OCI-M1 (cell line): Measurements from ENCODE around the gene PFDN6.

Source experiments
- DNase-seq: peaks from one replicate; lab custom pipeline; 2025; lab: John Stamatoyannopoulos, UW

The PFDN6 gene

DNA sequence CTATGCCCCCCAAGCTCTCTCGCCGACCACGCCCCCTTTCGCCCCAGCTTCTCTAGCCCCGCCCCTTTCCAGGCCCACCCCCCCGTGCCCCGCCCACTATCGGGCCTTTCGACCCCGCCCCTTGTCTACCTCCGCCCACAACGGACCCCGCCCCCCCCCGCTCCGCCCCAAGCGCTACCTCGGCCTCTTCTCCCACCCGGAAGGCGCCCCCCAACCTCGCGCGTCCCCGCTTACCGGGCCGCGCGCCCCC, 27.9 kb downstream of the PFDN6 start:
- DNase-seq, result no peak

DNA sequence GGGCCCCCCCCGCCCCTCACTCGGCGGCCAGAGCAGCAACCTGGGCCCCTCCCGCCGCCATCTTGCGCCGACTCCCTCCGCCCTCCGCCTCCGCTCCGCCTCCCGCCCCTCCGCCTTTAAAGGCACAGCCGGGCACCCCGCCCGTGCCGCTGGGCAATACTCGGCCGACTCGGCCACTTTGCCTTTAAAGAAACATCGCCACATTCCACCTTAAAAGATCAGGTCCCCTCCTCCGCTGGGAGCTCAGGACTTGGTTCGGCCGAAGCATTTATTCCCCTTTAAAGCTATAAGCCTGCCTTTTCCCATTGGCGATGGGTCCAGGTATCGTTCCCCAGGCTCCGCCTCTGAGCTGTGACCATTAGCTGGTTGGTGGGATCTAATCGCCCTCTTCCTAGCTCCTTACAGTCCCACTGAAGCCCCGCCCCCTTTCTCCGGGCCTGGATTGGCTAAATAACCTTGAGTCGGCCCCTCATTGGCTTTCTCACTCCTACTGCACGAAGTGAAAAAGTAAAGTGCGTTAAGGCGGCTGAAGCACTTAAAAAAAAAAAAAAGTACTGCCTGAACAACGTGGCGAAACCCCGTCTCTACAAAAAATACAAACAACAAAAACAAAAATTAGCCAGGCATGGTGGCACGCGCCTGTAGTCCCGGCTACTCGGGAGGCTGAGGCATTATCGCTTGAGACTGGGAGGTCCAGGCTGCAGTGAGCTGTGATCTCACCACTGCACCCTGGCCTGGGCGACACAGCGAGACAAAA, 28.4 kb downstream of the PFDN6 start, which contains the start of gene ZBTB22:
Gene ZBTB22, minus strand, starts transcription at position 76 of the 757 bp plus-strand sequence. CDS start 828 bp downstream, outside the sequence.
- DNase-seq, result peak; percentile 100

DNA sequence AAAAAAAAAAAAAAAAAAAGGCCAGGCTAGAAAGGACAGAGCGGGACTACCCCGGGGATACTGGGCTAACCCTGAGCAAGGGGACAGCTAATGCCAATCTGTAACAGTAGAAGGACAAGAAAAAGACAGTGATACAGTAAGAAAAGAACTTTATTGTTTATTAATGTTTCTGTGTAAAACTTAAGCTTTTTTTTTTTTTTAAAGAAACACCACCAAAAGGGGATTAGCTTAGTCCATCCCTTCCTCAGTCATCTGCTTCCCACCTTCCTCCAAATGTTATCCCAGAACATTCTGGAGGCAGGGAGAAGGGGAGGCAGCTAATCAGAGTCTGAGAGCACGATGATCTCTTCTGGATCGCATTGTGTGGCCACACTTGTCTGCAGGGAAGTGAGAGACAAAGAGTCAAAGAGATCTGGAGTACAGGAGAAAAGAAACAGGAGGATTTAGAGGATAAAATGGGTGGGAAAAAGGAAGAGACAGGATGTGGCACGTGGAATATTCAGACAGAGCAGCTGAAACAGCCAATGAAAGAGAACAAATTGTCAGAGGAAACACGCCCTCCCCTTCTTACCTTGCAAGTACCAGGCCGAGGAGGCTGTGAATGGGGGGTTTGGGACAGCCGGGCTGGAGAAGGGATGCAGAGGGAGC, 29.1 kb downstream of the PFDN6 start:
- DNase-seq, result no peak

DNA sequence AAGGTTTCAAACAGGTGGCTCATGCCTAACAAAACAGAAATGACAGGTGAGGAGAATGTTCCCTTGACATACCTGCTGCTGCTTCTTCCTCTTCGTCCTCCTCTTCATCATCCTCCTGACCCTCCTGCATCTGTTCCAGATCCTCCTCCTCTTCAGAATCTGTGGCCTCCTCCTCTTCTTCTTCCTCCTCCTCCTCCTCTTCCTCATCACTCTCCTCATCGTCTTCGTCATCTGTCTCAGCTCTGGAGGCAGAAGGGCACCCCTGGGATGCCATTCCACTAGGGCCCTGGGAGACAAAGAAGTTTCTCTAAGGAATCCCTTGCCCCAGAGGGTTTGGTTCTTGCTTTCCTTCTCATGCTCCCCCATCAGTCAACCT, 30.5 kb downstream of the PFDN6 start:
- DNase-seq, result no peak

DNA sequence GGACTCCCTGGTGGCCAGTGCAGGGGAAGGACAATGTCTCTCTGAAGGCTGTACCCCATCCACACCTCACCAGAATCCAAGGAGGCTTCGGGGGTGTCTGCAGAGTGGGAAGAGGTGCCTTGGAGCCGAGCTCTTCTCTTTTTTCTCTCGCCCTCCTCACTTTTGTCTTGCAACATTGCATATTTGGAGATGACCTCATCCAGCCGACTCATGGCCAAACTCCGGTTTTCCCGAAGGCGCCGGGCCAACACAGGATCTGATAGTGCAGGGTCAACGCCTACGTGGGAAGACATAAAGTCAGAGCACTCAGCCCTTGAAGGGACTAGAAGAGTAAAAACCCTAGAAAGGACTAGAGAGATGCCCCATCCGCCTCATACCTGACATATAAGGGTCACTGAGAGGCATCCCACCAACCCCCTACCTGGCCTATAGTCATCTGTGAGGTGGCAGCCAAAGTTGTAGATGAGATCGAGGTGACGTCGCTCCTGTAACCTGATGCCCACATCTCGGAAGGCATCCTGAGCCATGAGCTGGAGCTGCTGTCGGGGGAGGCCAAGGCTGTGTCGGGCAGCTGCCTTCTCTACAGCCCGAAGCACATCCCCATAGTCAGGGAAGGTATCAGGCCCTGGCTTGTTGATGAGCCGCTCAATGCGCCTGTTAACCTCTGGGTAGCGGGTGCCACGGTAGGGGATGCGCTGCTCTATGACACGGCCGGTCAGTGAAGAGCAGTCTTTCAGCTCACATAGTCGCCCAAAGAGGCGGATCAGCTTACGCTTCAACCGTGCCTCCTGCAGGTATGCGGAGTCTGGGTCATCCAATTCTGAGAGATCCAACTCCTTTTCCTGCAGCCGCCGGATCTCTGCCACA, 31.1 kb downstream of the PFDN6 start:
- no peak for DNase-seq

DNA sequence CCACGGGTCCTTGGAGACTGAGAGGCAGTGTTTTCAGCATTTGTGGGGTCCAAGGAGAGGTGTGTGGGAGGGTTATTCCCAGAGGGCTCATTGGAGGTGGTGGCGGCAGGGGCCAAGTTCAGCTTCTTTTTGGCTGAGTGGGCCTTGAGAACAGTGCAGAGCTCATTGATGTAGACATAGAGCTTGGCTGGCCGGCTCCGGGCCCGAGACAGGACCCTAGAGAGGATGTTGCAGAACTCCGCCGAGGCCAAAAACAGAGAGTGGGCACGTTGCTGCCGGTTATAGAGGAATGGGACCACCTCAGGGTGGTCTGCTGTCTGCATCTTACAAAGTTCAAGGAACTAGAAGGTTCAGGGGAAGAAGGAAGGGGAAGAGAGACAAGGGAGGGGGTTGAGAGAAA, 31.8 kb downstream of the PFDN6 start:
- no peak for DNase-seq

DNA sequence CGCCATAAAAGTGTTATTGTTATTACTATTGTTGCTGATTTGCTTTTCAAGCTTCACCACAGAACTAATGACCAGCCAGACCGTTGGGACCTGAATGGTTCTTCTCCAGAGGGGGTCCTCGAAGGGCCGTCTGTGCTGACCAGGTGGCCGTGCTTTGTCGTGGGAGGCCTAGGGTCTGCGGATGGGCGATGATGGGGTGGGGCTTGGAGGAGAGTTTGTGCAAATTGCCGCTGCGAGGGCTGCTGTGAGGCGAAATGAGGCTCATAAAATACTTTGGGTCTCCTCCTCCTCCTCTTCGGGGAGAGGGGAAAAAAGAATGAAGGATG, 34.2 kb downstream of the PFDN6 start:
- no peak for DNase-seq

DNA sequence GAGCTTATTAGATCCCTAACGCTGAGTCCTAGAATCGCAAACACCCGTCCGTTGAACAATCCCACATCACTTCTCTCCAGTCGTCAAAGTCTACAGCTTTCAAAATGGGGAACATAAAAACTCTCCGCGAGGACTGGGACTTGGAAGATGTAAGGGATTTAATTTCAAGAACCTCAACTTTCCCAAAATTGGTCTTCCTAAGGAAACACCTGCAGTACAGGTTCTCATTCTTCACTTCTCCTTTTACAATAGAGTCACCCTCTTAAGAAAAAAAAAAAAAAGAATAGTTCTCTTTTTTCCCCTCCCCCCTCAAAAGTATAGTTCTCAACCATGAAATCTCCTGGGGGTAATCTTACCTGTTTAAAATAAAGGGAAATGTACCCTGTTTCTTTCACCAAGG, 34.7 kb downstream of the PFDN6 start:
- DNase-seq, result peak; percentile 50

DNA sequence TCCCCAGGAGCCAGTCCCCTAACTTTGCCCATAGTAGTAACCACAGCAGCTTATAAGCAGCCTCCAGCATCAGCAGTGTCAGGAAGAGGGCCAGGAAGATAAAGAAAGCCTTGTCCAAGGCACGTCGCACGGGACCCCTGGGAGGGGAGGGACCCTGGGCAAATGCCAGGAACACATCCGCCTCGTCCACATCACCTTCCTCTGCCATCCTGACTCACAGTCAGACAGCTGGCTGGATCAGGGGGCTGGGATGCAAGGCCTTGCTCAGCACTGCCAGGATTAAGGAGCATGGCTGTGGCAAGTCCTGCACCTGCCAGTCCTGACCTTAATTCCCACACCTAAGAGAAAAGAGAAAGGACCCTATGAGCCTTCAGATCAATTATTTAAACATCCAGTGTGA, 39.7 kb downstream of the PFDN6 start:
- no peak for DNase-seq

DNA sequence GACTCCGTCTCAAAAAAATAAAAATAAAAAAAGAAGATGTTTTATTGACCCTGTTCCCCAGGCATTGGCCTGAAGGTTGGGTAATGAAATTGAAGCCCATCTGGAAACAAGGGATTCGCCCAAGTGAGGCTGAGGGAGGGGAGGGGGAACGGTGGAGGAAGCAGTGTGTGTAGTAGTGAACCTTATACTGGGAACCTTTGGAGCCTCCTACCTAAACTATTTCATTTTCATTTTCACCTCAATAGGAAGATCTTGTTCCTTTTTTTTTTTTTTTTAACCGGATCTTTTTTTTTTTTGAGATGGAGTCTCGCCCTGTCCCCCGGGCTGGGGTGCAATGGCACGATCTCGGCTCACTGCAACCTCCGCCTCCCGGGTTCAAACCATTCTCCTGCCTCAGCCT, 41.3 kb downstream of the PFDN6 start:
- no peak for DNase-seq

DNA sequence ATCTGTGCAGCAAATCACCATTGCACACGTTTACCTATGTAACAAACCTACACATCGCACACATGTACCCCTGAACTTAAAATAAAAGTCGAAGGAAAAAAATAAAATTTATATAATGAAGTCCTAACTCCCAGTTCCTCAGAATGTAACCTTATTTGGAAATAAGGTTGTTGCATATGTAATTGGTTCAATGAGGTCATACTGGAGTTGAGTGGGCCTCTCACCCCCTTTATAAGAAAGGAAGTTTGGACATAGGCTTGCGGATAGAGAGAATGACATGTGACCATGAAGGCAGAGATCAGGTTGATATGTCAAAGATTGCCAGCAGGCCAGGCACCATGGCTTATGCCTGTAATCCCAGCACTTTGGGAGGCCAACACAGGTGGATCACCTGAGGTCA, 44.3 kb downstream of the PFDN6 start:
- no peak for DNase-seq

DNA sequence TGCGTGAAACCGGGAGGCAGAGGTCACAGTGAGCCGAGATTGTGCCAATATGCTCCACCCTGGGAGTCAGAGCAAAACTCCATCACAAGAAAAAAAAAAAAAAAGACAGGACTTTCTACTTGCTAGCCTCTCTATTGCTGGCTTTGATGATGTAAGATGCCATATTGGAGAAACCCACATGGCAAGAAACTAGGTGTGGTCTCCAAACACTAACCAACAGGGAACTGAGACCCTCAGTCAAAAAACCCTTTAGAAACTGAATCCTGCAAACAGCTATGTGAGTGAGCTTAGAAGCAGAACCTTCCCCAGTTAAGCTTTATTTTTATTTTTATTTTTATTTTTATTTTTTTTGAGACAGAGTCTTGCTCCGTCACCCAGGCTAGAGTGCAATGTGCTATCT, 46.5 kb downstream of the PFDN6 start:
- DNase-seq, result no peak

DNA sequence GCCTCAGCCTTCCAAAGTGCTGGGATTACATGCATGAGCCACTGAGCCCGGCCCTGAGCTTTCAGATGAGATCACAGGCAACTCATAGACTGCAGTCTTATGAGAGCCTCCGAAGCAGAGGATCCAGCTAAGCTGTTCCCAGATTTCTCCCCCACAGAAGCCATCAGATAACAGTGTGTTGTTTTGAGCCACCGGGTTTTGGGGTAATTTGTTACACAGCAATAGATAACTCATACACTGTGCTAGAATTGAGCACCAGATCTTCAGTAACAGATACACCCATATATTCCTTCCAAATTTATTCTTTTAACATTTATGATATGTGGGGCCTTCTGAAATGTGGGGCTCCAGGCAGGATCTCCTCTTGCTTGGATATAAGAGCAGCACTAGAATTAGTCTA, 47.1 kb downstream of the PFDN6 start:
- no peak for DNase-seq

DNA sequence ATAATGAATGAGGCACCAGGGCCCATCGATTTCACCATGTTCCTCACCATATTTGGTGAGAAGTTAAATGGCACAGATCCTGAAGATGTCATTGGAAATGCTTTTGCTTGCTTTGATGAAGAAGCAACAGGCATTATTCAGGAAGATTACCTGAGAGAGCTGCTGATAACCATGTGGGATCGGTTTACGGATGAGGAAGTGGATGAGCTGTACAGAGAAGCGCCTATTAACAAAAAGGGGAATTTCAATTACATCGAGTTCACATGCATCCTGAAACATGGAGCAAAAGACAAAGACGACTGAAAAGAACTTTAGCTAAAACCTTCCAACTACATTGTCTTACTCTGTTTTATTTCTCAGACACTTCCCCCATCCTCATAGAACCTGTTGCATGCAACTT, 49.8 kb downstream of the PFDN6 start:
- DNase-seq, result no peak
